IPS-15b (cell line): ENCODE data around the gene MAPK8IP3.
"Not testable (repeated sequence)": the region's sequence is repeated elsewhere in the genome, so short reads cannot be mapped to it uniquely, and the experiment has no call there.

ENCODE experiments used
- H3K27me3 ChIP-seq: one replicate; pipeline ENCODE4 v1.6.1; 2013; ENCODE audit warnings: low read length; ENCODE audit not compliant: control insufficient read depth, insufficient read depth
- H3K36me3 ChIP-seq: one replicate; pipeline ENCODE4 v1.6.1; 2013; ENCODE audit warnings: low read length; ENCODE audit not compliant: control insufficient read depth, insufficient read depth
- H3K4me1 ChIP-seq: one replicate; pipeline ENCODE4 v1.6.1; 2013; ENCODE audit warnings: mild to moderate bottlenecking, low read length; ENCODE audit not compliant: control insufficient read depth, insufficient read depth
- H3K4me3 ChIP-seq: one replicate; pipeline ENCODE4 v1.5.1; 2013; ENCODE audit warnings: low read depth, low read length
- H3K9ac ChIP-seq: one replicate; pipeline ENCODE4 v1.6.1; 2013; ENCODE audit warnings: low read depth, mild to moderate bottlenecking, low read length
- H3K9me3 ChIP-seq: one replicate; pipeline ENCODE4 v1.6.1; 2013; ENCODE audit warnings: mild to moderate bottlenecking, low read length; ENCODE audit not compliant: control insufficient read depth, insufficient read depth

The MAPK8IP3 gene

DNA sequence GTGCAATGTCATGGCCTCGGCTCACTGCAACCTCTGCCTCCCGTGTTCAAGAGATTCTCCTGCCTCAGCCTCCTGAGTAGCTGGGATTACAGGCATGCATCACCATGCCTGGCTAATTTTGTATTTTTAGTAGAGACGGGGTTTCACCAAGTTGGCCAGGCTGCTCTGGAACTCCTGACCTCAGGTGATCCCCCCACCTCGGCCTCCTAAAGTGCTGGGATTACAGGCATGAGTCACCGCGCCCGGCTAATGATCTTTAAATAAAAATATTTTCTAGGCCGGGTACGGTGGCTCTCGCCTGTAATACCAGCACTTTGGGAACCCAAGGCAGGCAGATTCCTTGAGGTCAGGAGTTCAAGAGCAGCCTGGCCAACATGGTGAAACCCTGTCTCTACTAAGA lies 12.2 kb downstream of the MAPK8IP3 start:
- not testable (repeated sequence) for H3K4me1 ChIP-seq, H3K9me3 ChIP-seq, H3K36me3 ChIP-seq, H3K4me3 ChIP-seq, H3K9ac ChIP-seq, H3K27me3 ChIP-seq

GRCh38 chr16:1719559-1720229 lies 13.7 kb downstream of the MAPK8IP3 start:
- not testable (repeated sequence) for H3K4me3 ChIP-seq, H3K4me1 ChIP-seq, H3K9ac ChIP-seq, H3K9me3 ChIP-seq, H3K27me3 ChIP-seq, H3K36me3 ChIP-seq

DNA sequence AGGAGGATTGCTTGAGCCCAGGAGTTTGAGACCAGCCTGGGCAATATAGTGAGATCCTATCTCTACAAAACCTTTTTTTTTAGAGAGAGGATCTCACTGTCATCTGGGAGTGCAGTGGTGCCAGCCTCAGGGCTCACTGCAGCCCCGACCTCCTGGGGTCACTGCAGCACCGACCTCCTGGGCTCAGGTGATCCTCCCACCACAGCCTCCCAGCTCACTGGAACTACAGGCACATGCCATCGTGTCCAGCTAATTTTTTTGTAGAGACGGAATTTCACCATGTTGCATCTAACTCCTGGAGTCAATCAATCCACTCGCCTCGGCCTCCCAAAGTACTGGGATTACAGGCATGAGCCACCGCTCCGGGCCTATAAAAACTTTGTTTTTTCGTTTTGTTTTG lies 15.4 kb downstream of the MAPK8IP3 start:
- Histone ChIP-seq H3K9ac (no peak overlapping the region), H3K36me3 (peaks cover 4% of the 10 kb centered on the region), H3K4me1 (no peaks in the 10 kb centered on the region), H3K27me3 (no peaks in the 10 kb centered on the region), H3K4me3 (no peak overlapping the region), H3K9me3 (no peaks in the 10 kb centered on the region)

DNA sequence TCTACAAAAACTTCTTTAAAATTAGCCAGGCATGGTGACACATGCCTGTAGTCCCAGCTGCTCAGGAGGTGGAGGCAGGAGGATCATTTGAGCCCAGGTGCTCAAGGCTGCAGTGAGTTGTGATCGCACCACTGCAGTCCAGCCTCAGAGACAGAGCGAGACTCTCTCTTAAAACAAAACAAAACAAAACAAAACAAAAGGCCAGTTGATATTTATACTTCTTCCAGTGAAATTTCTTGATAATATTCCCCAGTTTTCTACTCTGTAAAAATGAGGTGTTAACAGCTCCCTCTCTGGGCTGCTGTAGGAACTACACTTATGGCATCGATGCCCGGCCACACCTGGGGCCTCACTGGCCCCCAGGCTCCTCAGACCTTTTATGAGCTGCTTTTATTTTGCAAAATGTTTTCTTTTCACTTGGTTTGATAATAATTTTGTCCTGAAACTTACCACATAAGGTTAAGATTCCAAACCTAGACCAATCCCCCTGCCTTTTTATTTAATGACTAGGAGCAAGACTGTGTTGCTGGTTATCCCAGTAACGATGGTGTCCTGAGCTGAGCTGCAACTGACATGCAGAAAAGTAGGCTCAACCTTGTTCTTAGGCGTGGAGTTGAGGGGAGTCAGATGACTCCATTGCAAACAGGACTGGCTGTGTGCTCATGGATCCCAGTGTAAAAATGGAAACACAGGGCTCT lies 17.6 kb downstream of the MAPK8IP3 start:
- Histone ChIP-seq H3K9me3 (no peaks in the 10 kb centered on the region), H3K4me1 (no peaks in the 10 kb centered on the region), H3K4me3 (no peak overlapping the region), H3K27me3 (no peaks in the 10 kb centered on the region), H3K9ac (no peak overlapping the region), H3K36me3 (peaks cover 4% of the 10 kb centered on the region)

- Histone ChIP-seq H3K27me3 (no peaks in the 10 kb centered on the region), H3K36me3 (peaks cover 8% of the 10 kb centered on the region), H3K9ac (no peak overlapping the region), H3K4me1 (no peaks in the 10 kb centered on the region), H3K9me3 (no peaks in the 10 kb centered on the region), H3K4me3 (no peak overlapping the region)
These were observed 18.5 kb downstream of the MAPK8IP3 start for GRCh38 chr16:1724491-1724890.

GRCh38 chr16:1726661-1727502 lies 20.9 kb downstream of the MAPK8IP3 start:
- Histone ChIP-seq H3K4me1 (no peaks in the 10 kb centered on the region), H3K9me3 (no peaks in the 10 kb centered on the region), H3K9ac (no peak overlapping the region), H3K4me3 (no peak overlapping the region), H3K27me3 (no peaks in the 10 kb centered on the region), H3K36me3 (peaks cover 8% of the 10 kb centered on the region)

GRCh38 chr16:1727651-1728624 lies 21.9 kb downstream of the MAPK8IP3 start:
- Histone ChIP-seq H3K4me3 (no peak overlapping the region), H3K9ac (no peak overlapping the region), H3K4me1 (no peaks in the 10 kb centered on the region), H3K9me3 (no peaks in the 10 kb centered on the region), H3K27me3 (no peaks in the 10 kb centered on the region), H3K36me3 (peaks cover 9% of the 10 kb centered on the region)

GRCh38 chr16:1729026-1729425 lies 23.0 kb downstream of the MAPK8IP3 start:
- Histone ChIP-seq H3K9ac (no peak overlapping the region), H3K4me1 (no peaks in the 10 kb centered on the region), H3K9me3 (no peaks in the 10 kb centered on the region), H3K27me3 (no peaks in the 10 kb centered on the region), H3K36me3 (peaks cover 19% of the 10 kb centered on the region), H3K4me3 (no peak overlapping the region)

DNA sequence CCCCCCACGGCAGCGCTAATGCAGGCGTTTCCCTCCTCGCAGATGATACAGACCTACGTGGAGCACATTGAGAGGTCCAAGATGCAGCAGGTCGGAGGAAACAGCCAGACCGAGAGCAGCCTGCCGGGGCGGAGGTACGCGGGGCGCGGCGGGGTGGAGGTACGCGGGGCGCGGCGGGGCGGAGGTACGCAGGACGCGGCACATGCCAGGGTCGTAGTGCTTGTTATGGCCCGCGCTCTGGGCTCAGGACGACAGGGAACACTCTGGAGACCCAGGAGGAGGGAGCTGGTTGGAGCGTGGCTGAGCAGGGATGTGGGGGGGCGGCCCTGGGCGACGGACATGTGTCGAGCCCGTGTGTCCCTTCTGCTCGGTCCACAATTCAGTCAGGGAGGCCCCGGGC lies 23.4 kb downstream of the MAPK8IP3 start:
- H3K27me3 ChIP-seq, result no peaks in the 10 kb centered on the region
- peaks cover 24% of the 10 kb centered on the region for H3K36me3 ChIP-seq
- H3K9me3 ChIP-seq, result no peaks in the 10 kb centered on the region
- H3K4me3 ChIP-seq, result no peak overlapping the region
- H3K4me1 ChIP-seq, result no peaks in the 10 kb centered on the region
- no peak overlapping the region for H3K9ac ChIP-seq

DNA sequence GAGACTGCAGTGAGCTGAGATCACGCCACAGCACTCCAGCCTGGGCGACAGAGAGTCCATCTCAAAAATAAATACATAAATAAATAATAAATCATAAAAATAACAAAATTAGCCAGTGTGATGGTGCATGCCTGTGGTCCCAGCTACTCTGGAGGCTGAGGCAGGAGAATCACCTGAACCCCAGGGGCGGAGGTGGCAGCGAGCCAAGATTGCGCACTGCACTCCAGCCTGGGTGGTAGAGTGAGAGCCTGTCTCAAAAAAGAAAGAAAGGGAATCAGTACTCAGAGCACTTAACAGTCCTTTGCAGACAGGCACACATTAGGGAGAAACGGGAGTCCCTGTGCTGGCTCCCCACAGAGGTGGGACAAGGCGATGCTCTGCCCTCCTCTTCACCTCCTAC lies 25.1 kb downstream of the MAPK8IP3 start:
- H3K36me3 ChIP-seq, result peaks cover 28% of the 10 kb centered on the region
- no peaks in the 10 kb centered on the region for H3K27me3 ChIP-seq
- H3K9ac ChIP-seq, result no peak overlapping the region
- H3K4me3 ChIP-seq, result no peak overlapping the region
- H3K9me3 ChIP-seq, result no peaks in the 10 kb centered on the region
- no peaks in the 10 kb centered on the region for H3K4me1 ChIP-seq

DNA sequence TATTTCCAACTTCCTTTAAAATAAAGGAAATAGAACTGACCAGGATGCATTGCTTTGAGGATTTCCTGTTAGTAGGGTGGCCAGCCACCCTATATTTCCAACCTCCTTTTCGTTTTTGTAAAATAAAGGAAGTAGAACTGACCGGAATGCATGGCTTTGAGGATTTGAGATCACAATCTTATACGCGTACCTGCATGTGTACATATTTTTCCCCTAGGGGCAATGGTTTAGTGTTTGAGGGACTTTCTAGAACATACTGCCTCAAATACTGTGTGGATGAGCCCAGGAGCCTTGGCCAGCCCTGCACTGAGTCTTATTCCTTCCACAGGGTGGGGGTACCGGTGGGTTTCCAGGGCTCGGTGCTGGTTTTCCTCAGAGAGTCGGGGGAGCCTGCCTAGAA lies 25.6 kb downstream of the MAPK8IP3 start:
- Histone ChIP-seq H3K4me1 (no peaks in the 10 kb centered on the region), H3K4me3 (no peak overlapping the region), H3K9me3 (no peaks in the 10 kb centered on the region), H3K36me3 (peaks cover 25% of the 10 kb centered on the region), H3K27me3 (no peaks in the 10 kb centered on the region), H3K9ac (no peak overlapping the region)
